Activated T-helper 1 cell treated with Interleukin-2 at 50 U/mL for 16 hours (primary cell): ENCODE results near the gene PHF12.
"Not testable (repeated sequence)": the region's sequence is repeated elsewhere in the genome, so short reads cannot be mapped to it uniquely, and the experiment has no call there.

Source experiments
- DNase-seq: peaks from one replicate; pipeline ENCODE4 v3.0.0-alpha.2; 2020; ENCODE audit warnings: low read depth

PHF12 gene

DNA sequence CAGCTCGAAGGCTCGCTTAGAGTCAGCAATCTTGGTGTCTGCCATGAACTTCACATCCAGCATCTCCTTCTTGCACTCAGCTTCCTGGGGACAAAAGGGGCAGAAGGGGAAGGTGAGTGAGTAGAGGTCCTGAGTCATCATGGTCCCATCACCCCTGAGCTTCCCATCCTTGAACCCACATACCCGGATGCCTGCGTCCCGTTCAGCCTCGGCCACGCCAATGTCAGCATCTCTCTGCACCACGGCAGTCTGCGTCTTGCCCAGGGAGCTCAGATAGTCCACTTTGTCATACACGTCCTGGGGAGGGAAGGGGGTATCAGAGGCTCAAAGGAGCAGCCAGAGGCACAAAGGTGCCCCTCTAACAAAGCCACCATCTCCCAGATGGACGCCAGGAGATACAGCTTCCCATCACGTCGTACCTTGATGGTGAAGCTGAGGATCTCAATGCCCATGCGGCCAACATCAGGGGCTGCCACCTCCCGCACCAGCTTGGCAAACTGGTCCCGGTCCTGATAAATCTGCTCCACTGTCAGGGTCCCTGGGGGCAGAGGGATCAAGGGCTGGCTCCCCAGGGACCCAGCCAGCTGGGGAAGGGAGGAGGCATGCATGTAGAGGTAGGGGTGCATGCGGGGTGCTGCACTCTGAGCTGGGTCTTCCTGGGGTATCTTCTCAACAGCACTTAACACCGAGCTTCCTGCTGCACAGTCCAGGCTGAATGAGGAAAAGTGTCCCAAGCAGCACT, 69.0 kb downstream of the PHF12 start:
- no peak for DNase-seq

DNA sequence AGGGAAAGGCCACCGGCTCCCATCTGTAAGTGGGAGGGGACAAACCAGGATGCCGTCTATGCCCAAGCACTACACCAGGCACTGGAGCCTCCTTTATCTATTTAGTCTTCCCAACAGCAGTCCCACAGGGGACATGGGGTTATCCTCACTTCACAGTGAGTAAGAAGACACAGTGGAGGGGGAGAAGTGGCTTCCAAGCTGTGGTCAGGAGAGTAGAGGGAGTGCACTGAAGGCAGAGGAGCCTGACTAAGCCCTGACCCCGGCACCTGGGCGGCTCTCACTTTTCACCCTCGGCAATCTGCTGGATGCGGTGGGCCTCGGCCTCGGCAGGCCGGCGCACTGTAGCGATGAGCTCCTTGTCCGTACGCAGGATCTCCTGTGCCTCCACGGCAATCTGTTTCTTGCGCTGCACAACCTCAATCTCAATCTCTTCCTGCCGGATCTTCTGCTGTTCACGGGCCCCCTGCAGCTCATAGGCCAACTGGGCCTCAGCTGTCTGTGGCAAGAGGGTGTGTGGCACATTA, 69.7 kb downstream of the PHF12 start:
- no peak for DNase-seq

DNA sequence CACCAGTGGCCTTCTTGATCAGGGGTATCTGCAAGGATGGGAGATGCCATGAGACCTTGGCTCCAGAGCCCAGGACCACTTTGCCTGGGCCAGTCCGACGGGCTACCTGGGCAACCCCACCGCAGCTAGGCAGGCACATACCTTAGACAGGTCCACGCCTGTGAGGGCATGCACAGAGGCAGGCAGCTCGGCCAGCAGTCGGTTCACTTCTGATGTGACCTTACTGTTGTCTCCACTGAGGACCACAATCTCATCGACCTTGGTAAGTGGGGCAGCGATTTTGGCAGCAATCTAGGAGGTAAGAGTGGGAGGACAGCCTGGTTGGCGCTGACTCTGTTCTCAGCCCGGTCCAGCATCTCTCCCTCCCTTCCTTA, 70.8 kb downstream of the PHF12 start:
- no peak for DNase-seq

DNA sequence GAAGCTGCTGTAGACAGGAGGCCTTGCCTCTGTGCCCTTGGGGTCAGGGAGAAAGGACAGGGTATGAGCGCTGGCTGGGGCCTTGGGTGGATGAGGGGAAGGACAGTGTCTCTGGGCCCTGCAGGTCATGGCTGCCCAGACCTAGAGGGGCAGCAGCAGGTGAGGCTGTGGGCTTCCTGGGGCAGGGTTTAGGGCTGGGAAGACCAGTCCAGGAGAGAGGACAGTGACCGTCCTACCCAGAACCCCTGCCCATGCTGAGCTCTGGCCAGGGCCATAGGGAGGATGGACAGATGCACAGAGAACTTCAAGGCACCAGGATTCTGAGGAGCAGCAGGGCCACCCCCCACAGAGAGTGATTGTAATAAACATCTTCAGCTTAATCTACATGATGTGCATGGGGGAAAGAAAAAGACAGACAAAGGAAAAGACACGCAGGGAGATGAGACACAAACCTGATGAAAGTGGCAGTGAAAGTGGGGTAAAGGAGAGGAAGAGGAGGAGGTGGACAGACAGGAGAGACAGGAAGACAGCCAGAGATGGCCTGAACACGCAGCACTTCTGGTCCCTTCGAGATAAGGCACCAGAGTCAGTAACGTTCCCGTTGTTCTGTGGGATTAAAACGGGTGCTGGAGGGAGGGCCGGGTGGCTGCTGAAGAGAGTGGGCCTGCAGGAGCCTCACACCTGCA, 71.3 kb downstream of the PHF12 start:
- no peak for DNase-seq

DNA sequence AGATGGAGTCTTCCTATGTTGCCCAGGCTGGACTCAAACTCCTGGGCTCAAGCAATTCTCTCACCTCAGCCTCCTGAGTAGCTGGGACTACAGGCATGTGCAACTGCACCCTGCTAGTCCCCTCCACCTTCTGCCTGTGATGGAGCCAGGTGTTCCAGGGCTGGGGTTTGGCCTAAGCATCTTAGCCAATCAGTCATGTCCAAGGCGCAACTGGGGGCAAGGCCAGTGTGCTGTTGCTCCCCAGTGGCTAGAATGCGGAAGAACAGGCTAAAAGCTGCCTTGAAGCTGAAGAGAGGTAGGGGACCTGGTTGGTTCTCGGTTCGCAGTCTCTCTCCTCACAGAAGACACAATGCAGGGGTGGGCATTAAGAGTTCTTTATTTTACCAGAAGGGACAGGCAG, 72.3 kb downstream of the PHF12 start:
- no peak for DNase-seq

DNA sequence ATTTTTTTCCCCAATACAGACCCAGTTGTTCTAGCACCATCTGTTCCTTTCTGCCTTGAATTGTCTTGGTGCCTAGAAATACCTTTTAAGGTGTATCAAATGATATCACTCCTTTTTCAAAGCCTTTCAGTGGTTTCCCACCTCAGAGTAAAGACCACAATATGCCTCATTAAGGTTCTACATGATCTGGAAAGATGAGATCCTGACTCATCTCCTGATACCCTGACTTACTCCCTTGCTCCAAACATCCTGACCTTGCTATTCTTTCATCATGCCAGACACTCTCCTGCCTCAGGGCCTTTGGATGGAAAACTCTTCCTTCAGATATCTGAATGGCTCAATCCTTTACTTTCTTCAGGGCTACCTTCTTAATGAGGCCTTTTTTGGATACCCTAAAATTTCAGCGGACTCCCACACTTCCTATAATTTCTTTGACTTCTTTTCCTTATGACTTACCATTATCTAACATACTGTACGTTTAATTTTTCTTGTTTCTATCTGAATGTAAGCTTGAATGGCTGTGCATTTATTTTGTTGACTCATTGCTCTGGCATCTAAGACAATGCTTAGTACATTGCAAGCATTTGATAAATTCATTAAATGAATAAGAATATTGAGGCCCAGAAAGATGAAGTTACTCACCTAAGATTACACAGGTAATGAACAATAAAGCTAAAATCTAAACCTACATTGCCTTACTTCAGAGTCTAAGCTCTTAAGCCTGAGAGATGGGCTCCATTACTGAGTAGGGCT, 73.0 kb downstream of the PHF12 start:
- DNase-seq = no peak

DNA sequence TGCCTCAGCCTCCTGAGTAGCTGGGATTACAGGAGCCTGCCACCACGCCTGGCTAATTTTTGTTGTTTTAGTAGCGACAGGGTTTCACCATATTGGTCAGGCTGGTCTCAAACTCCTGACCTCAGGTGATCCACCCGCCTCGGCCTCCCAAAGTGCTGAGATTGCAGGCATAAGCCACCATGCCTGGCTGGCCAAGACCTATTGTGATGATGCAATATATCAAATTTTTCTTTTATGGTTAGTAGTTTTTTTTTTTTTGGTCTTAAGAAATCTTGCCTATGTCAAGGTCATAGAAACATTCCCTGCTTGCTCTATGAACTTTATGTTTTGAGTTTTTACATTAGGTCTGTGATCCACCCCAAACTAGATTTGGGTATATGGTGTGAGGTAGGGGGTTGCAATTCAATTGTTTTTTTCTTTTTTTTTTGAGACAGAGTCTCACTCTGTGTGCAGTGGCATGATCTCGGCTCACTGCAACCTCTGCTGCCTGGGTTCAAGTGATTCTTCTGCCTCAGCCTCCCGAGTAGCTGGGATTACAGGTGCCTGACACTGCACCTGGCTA, 74.1 kb downstream of the PHF12 start:
- not testable (repeated sequence) for DNase-seq

DNA sequence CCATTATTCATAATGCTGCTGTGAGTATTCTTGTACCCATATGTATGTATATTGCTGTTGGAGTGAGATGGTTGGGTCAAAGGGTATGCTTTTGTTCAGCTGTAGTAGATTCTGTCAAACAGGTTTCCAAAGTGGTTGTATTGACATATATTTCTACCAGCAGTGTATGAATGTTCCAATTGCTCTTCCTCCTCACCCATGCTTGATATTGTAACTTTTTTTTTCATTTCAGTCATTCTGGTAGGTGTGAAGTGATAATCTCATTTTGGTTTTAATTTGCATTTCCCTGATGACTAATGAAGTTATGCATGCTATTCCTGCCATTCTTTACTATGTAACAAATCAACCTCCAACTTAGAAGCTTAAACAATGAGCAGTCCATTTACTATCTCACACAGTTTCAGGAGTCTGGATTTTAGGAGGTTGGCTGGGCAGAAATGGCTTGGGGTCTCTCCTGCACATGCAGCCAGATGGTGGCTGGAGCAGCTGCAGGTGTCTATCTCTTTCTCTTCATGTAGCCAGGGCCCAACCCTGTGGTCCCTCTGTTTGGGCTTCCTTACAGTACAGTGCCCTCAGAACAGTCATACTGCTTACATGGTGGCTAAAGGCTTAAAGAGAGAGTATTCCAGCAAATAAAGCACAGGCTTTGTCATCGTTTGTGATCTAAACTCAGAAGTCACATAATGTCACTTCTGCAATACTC, 75.3 kb downstream of the PHF12 start:
- DNase-seq = no peak

DNA sequence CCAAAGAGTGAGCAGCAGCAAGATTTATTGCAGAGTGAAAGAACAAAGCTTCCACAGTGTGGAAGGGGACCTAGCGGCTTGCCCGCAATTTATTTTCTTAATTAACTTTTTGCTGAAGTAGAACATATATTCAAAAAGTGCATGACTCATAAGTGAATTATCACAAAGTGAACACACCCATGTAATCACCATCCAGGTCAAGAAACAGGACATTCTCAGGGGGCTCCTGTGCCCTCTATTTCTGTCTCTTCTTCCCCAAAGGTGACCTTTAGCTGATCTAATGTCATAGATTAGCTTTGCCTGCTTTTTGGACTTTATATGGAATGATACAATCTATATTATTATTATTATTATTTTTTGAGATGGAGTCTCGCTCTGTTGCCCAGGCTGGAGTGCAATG, 76.6 kb downstream of the PHF12 start:
- DNase-seq = no peak

DNA sequence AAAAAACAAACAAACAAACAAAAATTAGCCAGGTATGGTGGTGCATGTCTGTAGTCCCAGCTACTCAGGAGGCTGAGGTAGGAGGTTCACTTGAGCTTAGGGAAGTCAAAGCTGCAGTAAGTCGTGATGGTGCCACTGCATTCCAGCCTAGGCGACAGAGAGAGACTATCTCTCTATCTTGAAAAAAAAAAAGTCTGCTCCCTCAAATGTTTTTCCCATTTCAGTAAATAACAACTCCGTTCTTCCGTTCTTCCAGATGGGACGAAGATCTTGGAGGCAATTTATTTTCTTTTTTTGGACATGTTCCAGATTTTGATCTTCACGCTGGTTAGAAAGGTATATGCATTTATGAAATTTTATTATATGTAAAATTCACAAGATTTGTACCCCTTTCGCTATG, 77.5 kb downstream of the PHF12 start:
- DNase-seq = no peak

DNA sequence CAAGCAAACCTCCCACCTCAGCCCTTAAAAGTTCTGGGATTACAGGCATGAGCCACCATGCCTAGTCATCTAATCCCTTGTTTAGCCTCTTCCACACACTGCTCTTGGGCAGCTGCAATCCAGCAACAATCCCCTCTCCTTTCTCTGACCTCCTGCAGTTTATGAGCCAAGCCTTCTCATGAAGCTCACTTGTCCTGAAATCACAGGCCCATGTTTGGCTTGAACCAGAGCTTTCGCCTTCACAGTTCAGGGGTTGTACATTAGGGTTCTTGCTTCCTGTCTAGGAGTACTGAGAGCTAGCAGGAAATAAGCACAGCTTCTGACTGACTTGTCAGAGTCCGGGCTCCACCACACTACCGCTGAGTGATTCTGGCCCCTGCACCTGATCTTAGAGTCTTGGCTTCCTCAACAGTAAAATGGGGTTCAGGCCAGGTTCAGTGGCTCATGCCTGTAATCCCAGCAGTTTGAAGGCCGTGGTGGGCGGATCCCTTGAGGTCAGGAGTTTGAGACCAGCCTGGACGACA, 80.2 kb downstream of the PHF12 start:
- no peak for DNase-seq

DNA sequence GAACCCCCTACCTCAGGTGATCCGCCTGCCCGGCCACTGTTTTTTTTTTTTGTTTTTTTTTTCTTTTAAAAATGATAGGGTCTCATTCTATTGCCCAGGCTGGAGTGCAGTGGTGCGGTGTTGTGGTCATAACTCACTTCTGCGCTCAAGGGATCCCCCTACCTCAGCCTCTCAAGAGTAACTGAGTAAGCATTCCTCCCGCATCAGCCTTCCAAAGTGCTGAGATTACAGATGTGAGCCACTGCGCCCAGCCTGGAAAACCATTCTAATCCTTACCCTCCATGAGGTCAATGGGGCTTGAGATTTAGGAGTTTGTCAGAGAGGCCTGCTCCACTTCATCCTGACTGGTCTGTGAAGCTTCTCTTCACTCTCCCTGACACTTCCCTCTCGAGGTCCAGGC, 84.0 kb downstream of the PHF12 start:
- DNase-seq = no peak

DNA sequence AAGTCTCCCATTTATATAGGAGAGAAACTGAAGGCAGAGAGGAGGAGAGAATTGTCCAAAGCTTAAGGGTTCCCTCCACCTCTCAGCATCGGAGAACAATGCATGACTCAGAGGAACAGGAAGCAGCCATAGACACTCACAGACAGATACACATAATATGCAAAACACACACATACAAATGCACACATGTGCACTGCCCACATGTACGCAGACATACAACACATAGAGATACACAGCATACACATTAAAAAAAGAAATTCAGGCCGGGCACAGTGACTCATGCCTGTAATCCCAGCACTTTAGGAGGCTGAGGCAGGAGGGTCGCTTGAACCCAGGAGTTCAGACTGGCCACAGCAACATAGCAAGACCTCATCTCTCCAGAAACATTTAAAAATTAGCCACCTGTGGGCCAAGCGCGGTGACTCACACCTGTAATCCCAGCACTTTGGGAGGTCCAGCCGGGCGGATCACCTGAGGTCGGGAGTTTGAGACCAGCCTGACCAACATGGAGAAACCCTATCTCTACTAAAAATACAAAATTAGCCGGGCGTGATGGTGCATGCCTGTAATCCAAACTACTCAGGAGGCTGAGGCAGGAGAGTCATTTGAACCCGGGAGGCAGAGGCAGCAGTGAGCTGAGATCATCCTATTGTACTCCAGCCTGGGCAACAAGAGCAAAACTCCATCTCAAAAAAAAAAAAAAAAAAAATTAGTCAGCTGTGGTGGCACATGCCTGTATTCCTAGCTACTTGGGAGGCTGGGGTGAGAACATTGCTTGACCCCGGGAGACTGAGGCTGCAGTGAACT, 85.2 kb downstream of the PHF12 start:
- DNase-seq = no peak

DNA sequence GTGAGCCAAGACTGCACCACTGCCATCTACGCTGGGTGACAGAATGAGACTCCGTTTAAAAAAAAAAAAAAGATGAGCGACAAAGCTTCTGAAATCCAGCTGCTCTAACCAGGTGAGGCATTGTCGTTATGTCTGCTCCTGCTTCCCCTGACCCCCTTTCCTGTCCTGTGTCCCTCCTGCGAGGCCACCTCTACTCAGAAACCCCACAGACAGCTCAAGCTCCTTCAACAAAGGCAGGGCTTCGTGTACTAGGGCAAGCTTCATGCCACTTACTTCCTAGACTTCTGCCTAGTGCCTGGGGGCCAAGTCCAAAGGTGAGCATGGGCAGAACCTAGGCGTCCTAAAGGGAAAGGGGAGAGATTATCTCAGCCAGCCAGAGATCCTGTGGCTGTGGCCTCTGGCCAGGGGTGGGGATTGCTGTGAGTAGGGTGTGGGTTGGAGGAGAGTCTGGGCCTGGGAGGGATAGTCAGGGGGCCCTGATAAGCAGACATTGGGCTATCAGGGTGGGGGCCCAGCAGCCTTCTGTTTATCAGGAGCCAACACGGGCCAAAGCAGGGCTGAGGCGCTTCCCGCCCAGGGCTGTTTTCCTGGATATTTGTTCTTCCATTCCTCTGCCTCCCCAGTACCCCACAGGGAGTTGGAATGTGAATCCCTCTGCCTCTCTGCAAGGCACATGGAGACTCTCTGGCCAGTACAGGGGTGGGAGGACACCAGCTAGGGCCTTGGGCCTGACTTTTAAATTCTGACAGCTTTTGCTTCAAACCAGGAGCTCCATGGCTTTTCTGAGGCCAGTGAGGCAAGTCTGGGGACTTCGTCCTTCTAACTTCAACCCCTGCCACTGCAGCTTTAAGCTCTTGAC, 86.1 kb downstream of the PHF12 start:
- DNase-seq = no peak

DNA sequence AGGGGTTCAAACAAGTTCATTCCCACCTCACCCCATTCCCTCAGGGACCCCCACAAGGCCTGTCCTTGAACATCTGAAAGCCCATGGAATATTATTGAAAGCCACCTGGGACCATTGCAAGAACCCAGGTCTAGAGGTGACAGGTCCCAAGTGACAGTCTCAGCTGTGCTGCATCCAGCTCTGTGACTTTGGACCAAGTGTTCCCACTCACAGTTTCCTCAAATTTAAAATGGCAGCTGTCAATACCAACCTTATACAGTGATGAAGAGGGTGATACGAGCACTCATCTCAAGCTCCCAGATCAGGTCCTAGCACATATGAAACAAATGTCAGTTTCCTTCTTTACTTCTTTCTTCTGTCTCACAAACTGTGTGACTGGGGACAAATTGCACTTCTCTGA, 87.4 kb downstream of the PHF12 start:
- no peak for DNase-seq

DNA sequence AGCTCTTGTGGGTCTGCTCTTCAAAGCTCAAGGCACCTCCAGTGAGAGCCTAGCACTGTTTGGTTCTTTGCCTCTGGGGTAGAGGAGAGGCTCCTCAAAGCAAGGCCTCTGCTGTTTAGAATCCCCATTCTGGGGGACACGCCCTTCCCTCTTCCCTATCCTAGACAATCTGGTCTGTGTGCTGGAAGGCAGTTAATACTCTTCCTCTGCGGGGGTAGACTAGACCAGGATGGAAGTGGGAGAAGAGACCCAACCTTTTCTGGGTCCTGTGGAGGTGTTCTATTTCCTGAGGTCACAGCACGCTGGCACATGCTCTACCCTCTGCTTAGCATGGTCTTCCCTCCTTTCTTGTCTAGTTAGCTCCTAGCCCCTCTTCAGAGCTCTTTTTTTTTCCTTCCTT, 88.8 kb downstream of the PHF12 start:
- DNase-seq = no peak

DNA sequence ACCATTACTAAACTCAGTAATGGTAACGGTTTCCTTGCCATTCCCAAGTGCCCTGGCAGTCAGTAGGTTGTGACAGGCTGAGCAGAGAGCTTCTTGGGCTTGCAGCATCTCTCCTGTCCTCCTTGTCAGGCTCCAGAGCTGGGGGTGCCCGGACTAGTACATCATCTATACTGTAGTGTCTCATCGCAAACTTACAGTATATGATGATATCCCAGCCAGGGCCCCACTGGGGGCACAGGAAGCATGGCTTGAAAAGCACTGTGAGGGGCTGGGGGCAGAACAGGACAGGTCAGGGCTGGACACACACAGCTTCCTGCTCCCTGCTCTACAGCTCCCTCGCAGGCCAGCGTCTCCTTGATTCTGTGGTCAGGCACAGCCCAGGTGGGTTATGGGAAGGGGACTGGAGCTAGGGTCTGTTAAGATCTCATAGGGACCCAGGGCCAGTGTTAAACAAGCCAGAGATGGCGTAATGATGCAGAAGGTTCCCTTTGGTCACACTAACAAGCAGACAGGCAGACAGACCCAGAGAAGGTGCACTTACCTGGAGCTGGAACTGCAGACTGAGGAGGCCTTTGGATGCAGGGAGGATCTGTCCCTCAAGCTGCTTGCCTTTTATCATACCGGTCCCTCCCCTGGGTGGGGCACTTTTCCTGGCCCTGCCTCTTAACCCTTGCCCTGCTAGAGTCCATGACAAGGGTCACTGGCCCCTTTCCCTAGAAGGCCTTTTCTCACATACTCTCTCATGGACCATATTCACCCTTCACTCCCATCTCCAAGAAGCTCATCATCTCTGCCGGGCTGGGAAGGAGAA, 89.7 kb downstream of the PHF12 start:
- no peak for DNase-seq

DNA sequence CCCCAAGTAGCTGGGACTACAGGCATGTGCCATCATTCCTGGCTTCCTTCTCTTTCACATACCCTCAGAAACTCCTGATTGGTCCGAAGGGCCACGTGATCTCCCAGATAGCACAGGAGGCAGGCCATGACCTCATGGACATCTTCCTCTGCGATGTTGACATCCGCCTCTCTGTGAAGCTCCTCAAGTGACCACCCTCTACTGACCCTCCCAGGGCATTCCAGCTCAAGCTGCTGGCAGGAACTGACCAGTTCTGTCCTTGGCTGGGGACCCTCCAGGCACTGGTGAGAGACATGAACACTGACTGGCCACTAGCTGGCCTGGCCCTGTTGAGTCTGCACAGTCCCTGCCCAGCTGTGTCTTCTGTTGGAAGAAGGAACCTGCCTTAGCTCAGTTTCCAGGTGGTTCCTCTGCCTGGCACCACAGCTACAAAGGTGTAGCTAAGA, 90.9 kb downstream of the PHF12 start:
- DNase-seq = no peak

DNA sequence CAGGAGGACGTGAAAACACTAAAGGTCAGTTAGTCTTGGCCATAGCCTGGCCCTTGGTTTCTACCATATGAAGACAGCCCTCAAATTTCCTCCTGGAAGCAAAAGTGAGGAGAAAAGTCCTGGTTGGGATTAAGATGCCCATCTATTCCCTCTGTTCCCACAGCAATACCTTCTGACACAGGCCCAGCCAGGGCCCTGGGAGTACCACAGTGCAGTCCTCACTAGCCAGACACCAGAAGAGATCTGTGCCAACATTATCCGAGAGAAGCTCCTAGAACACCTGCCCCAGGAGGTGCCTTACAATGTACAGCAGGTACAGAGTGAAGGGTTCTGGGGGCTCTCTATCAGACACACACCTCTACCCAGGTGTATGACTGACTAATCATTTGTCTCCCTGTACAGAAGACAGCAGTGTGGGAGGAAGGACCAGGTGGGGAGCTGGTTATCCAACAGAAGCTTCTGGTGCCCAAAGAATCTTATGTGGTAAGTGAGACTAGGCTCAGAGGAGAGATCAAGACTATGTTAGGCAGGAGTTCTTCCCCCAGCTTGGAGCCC, 92.4 kb downstream of the PHF12 start:
- no peak for DNase-seq
